CD4-positive, alpha-beta T cell treated with Interleukin-2 at 100 ng/mL for 4 hours (primary cell): ENCODE results near the gene TRIO.
"Not testable (repeated sequence)": the region's sequence is repeated elsewhere in the genome, so short reads cannot be mapped to it uniquely, and the experiment has no call there.

Source experiments
- DNase-seq: peaks from one replicate; pipeline ENCODE4 v3.0.0-alpha.2; 2020; ENCODE audit warnings: low spot score

TRIO gene

DNA sequence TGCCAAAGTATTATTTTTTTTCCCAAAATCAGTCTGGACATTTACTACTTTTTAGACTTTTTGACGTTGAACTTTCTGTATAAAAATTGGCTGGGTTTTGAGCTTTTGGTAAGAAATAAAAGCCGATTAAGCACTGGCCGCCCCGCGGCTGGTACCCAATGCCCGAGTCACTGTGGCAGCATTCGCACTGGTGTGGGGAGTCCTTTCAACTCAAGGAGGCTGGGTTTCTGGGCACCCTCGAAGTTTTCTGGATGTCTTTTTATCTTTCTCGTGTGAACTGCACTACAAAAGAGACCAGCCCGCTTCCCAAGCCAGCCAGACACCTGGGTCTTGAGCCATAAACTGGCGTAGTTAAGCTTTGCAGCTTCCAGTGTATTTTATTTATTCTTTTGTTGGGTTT is 366.4 kb downstream of the TRIO start:
- DNase-seq, result no peak

- no peak for DNase-seq
Observed at GRCh38 chr5:14510156-14510734, 367.1 kb downstream of the TRIO start.

DNA sequence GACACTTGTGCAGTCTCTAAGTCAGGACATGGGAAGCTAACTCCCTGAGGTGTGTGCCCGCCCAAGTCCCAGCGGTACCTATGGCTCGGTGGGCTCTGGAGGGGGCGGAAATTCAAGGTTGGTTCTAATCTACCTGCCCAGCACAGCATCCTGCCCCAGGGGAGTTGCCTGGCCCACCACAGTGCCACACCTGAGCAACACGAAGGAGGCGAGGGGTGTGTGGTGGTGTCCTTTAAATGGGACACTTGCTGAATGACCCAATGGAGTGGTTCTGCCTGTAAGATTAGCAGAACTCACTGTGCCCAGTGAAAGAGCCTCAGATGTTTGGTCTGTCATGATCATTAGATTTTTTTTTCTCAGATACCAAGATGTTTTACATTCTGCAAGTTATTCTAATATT is 367.7 kb downstream of the TRIO start:
- DNase-seq, result no peak

GRCh38 chr5:14512574-14512973 is 369.4 kb downstream of the TRIO start:
- DNase-seq, result no peak

GRCh38 chr5:14513266-14513665 is 370.1 kb downstream of the TRIO start:
- DNase-seq, result no peak

DNA sequence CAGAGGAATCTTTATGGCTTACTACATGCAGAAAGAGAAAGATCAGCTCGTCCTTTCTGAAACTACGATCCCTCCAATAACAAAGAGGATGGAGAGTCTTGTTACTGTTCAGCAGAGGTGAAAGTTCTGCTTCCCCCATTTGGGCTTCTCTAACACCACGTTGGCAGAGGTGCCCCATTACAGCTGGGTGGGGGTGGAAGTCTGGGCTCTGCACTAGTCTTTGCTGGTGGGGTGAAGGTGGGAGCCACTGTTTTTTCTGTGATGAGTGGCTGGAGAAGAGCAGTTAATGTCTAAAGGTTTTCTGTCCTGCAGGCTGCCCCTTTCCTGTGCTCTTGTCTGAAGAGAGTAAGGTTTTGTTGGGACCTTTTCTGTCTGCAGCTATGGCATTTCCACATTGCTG is 373.8 kb downstream of the TRIO start:
- no peak for DNase-seq

- DNase-seq, result no peak
Observed at GRCh38 chr5:14518638-14519037, 375.5 kb downstream of the TRIO start.

DNA sequence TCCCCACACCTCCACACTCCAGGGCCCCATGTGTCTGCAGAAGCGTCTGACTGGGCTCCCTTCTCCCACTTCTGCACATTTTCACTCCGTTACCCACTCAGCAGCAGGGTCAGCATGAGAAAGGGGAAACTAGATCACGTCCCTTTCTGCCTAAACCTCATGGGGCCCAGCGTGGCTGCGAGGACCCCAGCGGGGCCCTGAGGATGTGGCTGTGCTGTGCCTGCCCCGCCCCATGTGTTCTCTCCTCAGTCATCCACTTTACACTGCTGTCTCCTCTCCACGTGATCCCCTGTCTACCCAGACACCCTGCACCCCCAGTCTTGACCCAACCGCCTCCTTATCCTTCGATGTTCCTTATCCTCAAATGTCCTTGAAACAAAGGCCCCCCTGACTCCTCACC is 378.6 kb downstream of the TRIO start:
- DNase-seq, result no peak

DNA sequence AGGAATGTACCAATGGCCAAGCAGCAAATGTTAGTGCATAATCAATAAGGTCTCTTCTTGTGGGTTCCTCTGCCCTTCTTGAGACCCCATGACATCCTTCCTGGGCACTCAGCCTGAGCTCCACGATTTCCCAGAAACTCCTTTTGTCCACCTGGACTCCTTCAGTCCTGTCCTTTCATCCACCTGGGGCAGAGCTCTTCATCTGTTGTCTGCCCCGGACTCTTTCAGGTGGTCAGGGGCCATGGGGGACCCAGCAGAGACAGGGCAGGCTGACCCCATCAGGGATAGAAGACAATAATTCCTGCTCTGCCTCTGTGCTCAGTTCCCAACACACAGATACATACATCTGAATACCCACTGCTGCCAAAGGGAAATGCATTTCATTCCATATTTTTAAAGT is 379.6 kb downstream of the TRIO start:
- DNase-seq, result no peak

DNA sequence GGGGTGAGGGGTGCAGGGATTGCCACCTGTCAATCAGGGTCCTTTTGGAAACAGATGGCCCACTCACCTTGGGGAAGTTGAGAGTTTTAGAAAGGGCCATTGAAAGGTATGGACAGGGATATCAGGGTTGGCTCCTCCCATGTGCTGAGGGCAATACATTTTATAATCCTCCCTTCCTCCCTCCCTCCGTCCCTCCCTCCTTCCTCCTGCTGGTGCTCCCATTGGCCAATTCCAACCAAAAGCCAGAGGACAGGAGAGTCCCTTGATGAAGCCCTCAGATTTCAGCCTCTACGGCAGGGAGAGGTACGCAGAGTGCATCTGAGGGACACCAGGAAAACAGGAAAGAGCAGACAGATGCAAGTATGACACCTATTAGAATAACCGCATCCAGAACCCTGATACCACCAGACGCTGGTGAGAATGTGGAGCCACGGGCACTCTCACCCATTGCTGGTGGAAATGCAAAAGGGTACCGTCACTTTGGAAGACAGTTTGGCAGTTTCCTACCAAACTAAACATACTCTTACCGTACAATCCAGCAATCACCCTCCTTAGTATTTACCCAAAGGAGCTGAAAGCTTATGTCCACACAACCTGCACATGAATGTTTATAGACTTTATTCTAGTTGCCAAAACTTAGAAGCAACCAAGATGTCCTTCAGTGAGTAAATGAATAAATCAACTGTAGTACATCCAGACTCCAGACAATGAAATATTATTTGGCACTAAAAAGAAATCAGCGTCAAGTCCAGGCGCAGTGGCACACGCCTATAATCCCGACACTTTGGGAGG is 380.3 kb downstream of the TRIO start:
- DNase-seq, result no peak

GRCh38 chr5:14525397-14525796 is 382.3 kb downstream of the TRIO start:
- no peak for DNase-seq

DNA sequence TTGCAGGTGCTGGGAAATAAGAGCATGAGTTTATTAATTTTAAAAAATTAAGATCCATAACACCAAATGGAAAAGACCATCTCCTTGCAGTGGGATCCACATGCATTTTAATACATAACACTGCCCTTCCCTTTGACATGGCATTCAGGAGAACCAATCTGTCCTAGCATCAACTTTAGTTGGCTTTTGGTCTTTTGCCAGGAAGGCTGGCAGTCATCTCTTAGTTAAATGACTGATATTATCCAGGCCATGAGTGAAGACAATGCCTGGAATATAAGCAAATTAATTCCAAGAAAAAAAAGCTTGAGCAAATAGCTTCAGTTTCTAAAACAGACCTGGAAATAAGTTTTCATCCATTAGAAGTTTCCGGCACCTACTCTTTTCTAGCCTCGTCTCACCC is 383.4 kb downstream of the TRIO start:
- DNase-seq, result no peak

DNA sequence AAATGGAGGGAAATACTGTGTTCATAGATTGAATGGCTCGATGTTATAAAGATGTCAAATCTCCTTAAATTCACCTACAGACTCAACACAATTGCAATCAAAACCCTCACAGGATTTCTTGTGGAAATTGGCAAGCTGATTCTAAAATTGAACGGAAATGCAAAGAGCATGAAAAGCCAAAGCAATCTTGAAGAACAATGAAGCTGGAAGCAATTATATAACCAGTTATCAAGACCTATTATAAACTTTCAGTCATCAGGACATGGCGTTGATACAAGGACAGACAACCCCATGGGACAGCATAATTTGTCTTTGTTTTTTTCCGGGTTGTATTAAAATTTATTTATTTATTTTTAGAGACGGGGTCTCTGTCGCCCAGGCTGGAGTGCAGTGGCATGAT is 385.0 kb downstream of the TRIO start:
- no peak for DNase-seq

DNA sequence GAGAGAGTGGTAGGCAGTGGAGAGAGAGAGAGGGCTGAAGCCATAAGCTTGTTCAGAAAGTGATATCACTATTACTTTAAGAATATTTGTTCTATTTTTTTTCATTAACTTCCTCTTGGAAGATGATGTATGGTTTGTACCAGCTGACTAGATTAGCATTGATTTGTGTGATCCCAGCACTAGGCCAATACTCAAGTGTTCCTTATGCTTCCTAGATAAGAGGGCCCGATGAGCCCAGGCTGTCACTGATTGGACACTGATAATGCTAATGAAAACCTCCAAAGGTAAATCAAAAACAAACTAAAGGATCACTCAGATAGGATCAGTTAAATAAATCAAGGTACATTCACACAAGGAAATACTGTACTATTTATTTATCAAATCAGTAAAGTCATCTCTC is 385.8 kb downstream of the TRIO start:
- DNase-seq, result no peak

GRCh38 chr5:14531668-14532067 is 388.5 kb downstream of the TRIO start:
- DNase-seq, result no peak

DNA sequence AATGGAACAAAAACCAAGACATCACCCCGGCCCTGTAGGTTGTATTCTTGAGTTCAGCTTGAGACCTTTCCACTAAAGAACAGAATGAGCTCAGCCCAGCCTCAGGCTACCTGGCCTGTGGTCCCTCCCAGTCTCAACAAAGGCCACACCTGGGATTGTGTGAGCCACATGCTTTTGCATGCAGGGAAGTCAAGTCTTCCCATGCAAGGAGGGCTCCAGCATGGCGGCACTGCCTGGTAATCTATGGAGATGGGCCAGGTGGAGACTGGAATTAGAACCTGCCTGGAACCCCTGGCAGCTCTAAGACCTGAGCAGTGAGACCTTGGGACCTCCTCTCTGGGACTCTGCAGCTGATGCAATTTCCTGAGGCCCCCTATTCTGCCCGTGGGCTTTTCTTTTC is 389.0 kb downstream of the TRIO start:
- no peak for DNase-seq

- DNase-seq, result no peak
Observed at GRCh38 chr5:14534773-14535172, 391.6 kb downstream of the TRIO start.

DNA sequence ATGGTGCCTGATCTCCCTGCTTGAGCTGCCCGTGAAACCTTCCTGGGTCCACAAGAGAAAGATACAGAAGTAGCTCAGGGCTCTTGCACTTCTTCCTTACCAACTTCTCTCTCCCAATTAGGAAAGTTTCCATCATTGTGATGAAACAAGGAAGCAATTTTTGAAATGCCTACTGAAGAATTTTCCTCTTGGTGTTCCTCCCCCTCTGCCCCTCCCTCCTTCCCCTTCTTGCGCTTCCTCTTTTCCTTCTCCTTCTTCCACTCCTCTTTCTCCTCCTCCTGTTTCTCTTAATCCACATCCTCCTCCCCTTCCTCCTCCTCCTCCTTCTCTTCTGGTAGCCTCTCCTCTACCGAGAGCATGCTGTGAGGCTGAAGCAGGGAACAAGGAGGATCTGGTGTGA is 402.2 kb downstream of the TRIO start:
- DNase-seq, result no peak

DNA sequence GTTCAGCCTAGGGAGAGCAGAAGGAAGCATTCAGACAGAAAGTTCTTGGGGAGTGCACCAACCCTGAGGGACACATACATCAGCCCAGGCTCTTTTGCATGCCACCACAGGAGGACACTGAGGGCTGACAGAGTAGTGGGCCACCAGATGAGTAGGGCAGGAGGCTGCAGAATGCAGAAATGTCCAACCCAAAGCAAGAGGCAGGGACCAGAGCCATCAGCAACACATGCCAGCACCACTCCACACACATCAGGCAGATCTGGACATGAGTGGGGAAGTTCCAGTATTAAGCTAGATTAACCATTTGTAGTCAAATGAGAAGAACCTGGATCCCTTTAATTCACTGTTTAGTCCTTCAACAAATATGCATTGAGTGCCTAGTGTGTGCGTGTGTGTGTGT is 402.7 kb downstream of the TRIO start:
- no peak for DNase-seq

- no peak for DNase-seq
Observed at GRCh38 chr5:14547666-14548065, 404.5 kb downstream of the TRIO start.

DNA sequence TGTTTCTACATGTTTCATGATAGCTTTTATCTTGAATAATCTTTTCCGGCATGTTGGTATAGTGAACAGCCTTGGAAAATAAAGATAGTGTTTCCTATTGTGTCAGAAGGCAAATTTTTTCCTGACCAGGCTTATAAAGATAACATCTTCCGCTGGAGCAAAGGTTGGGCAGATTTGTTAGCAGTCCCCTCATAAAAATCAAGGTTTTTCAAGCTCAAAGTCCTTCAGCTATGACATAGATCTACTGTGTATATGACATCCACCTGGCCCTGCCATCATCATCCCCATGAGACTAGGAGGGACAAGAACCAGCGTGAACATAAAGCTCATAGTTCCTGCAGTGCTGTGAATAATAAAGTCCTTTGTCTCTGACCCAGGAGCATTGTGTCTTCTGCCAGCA is 408.1 kb downstream of the TRIO start:
- no peak for DNase-seq

- no peak for DNase-seq
Observed at GRCh38 chr5:14552017-14552416, 408.9 kb downstream of the TRIO start.

- not testable (repeated sequence) for DNase-seq
Observed at GRCh38 chr5:14554288-14554687, 411.1 kb downstream of the TRIO start.

DNA sequence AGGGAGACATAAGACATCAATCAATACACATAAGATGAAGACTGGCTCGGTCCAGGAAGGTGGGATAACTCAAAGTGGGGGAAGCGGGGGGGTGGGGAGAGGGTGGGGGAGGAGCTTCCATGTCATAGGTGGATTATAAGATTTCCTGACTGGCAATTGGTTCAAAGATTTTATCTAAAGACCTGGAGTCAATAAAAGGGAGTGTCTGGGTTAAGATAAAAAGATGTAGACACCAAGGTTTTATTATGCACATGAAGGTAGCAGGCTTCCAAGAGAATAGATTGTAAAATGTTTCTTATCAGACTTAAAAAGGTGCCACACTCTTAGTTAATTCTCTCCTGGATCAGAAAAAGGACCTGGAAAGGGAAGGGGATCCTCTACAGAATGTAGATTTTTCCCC is 412.9 kb downstream of the TRIO start:
- DNase-seq, result no peak
